ENCODE data around the gene CCHCR1. TPM values are rescaled to one million over a fixed set of nuclear protein-coding genes. Genes with fewer than 3 reads are reported as not detected.

Gene CCHCR1
- total and polyA plus RNA-seq, 9 of the 15 experiments (the other 6 are each of a cell fraction or from before 2014, with no cell fraction given), result 1.2 to 47.3 (median 32.0) TPM

DNA sequence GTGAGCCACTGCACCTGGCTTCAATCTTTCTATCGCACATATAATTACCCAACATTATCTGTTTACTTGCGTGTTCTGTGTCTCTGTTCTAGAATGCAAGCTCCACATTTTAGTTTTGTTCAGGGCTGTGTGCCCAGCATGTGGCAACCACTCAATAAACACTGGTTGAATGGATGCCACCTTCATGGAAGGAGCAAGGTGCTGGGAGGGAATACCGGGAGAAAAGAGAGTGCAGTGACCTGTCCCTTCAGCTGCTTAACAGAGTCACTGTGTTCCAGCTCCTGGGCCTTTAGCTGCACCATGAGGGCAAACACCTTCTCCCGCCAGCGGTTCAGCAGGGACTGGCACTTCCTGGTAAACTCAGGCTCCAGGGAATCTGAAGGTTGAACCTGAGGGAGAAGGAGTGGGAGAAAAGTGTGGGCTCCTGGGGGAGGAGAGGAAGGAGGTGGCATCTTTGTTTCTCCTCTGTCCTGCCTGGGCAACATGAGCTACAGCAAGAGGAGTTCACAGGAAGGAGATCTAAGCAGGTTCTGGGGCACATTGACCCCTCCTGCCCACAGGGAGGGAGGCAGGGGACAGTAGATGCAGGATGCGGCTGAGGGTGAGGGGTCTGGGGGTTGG lies 7.7 kb downstream of the CCHCR1 start (continued):
- TF ChIP-seq, protein P1, sequence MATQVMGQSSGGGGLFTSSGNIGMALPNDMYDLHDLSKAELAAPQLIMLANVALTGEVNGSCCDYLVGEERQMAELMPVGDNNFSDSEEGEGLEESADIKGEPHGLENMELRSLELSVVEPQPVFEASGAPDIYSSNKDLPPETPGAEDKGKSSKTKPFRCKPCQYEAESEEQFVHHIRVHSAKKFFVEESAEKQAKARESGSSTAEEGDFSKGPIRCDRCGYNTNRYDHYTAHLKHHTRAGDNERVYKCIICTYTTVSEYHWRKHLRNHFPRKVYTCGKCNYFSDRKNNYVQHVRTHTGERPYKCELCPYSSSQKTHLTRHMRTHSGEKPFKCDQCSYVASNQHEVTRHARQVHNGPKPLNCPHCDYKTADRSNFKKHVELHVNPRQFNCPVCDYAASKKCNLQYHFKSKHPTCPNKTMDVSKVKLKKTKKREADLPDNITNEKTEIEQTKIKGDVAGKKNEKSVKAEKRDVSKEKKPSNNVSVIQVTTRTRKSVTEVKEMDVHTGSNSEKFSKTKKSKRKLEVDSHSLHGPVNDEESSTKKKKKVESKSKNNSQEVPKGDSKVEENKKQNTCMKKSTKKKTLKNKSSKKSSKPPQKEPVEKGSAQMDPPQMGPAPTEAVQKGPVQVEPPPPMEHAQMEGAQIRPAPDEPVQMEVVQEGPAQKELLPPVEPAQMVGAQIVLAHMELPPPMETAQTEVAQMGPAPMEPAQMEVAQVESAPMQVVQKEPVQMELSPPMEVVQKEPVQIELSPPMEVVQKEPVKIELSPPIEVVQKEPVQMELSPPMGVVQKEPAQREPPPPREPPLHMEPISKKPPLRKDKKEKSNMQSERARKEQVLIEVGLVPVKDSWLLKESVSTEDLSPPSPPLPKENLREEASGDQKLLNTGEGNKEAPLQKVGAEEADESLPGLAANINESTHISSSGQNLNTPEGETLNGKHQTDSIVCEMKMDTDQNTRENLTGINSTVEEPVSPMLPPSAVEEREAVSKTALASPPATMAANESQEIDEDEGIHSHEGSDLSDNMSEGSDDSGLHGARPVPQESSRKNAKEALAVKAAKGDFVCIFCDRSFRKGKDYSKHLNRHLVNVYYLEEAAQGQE (IDR thresholded peaks at IDR 0.05; ENCODE audit: borderline replicate concordance), result no peak
- TF ChIP-seq, protein P1 (CRISPR knock-in tag; IDR thresholded peaks at IDR 0.05; ENCODE audit: low read depth), result no peak
- TF ChIP-seq GATAD2B (IDR thresholded peaks at IDR 0.05; ENCODE audit: borderline replicate concordance) (no peak), ZNF644 (tag; IDR thresholded peaks at IDR 0.05; ENCODE audit: low read depth) (no peak), MLLT1 (IDR thresholded peaks at IDR 0.05) (no peak), CTBP1 (IDR thresholded peaks at IDR 0.05; ENCODE audit: borderline replicate concordance) (no peak), NFE2 (IDR thresholded peaks at IDR 0.05; ENCODE audit: low read depth) (no peak), ETV6 (IDR thresholded peaks at IDR 0.05; ENCODE audit: borderline replicate concordance in 1 of 2, low read depth in 2 of 2, low read length in 1 of 2) (no peak), ETV6 (CRISPR knock-in tag; IDR thresholded peaks at IDR 0.05; ENCODE audit: borderline replicate concordance) (no peak), NCOA2 (IDR thresholded peaks at IDR 0.05; ENCODE audit: partially characterized antibody in 2 of 2) (no peak), MNT (conservative IDR thresholded peaks at IDR 0.05) (no peak), MED1 (CRISPR knock-in tag; IDR thresholded peaks at IDR 0.05; ENCODE audit: borderline replicate concordance) (no peak), ESRRB (CRISPR knock-in tag; IDR thresholded peaks at IDR 0.05; ENCODE audit: borderline replicate concordance) (no peak), ZNF354B (CRISPR knock-in tag; IDR thresholded peaks at IDR 0.05) (no peak)
